ENCODE data around the gene TBC1D8. TPM values are rescaled to one million over a fixed set of nuclear protein-coding genes. Genes with fewer than 3 reads are reported as not detected.

Gene TBC1D8
- total RNA-seq, 1 experiment from 2014 or later: 48.1 TPM

- H3K4me3 Mint-ChIP-seq (ENCODE audit: unreplicated experiment): no peak overlapping the region
- intact Hi-C loops (cut with micrococcal nuclease): no loop called here
- CTCF ChIA-PET: interaction anchor here (1.2 to 3.1 kb wide), 5 partner anchors 10 to 179 kb away, joined by 3 to 18 read pairs (median 4); no protein-coding TSS in a partner anchor
- no peak overlapping the region for H3K27ac Mint-ChIP-seq (ENCODE audit: low read depth, unreplicated experiment)
- TF ChIP-seq CTCF (IDR thresholded peaks at IDR 0.05; ENCODE audit: unreplicated experiment): no peak
- H3K27me3 Mint-ChIP-seq (ENCODE audit: insufficient read depth, unreplicated experiment): no peaks in the 10 kb centered on the region
- POLR2A ChIA-PET: interaction anchor here (1.6 kb wide), 1 partner anchor 24 kb away, joined by 7 read pairs; the partner anchor contains the start of gene RPL31
- BruUV-seq (replicated peaks): no TSS peak
- peaks cover 99% of the 10 kb centered on the region for H3K36me3 Mint-ChIP-seq (ENCODE audit: insufficient read depth, unreplicated experiment)
- no peaks in the 10 kb centered on the region for H3K9me3 Mint-ChIP-seq (ENCODE audit: unreplicated experiment)
- no peak for DNase-seq (ENCODE audit: unreplicated experiment)
- H3K4me1 Mint-ChIP-seq (ENCODE audit: insufficient read depth, unreplicated experiment): no peaks in the 10 kb centered on the region
These were observed 124.9 kb downstream of the TBC1D8 start for GRCh38 chr2:101026253-101026701.

GRCh38 chr2:101025561-101025960, 125.6 kb downstream of the TBC1D8 start:
- H3K4me1 Mint-ChIP-seq (ENCODE audit: insufficient read depth, unreplicated experiment): no peaks in the 10 kb centered on the region
- H3K4me3 Mint-ChIP-seq (ENCODE audit: unreplicated experiment): no peak overlapping the region
- ChIA-PET POLR2A (interaction anchor here (0.8 to 1.6 kb wide), 3 partner anchors 23 to 228 kb away, joined by 3 to 7 read pairs (median 4); partner anchors contain the start of genes RPL31 and TBC1D8), CTCF (interaction anchor here (1.1 to 3.1 kb wide), 3 partner anchors 10 to 179 kb away, joined by 3 to 18 read pairs (median 9); no protein-coding TSS in a partner anchor)
- no peak for DNase-seq (ENCODE audit: unreplicated experiment)
- peaks cover 99% of the 10 kb centered on the region for H3K36me3 Mint-ChIP-seq (ENCODE audit: insufficient read depth, unreplicated experiment)
- intact Hi-C loops (cut with micrococcal nuclease): no loop called here
- no peak for TF ChIP-seq CTCF (IDR thresholded peaks at IDR 0.05; ENCODE audit: unreplicated experiment)
- H3K27me3 Mint-ChIP-seq (ENCODE audit: insufficient read depth, unreplicated experiment): no peaks in the 10 kb centered on the region
- no peak overlapping the region for H3K27ac Mint-ChIP-seq (ENCODE audit: low read depth, unreplicated experiment)
- no peaks in the 10 kb centered on the region for H3K9me3 Mint-ChIP-seq (ENCODE audit: unreplicated experiment)
- no TSS peak for BruUV-seq (replicated peaks)

GRCh38 chr2:101023327-101024107, 127.7 kb downstream of the TBC1D8 start:
- Mint-ChIP-seq H3K4me3 (ENCODE audit: unreplicated experiment) (no peak overlapping the region), H3K4me1 (ENCODE audit: insufficient read depth, unreplicated experiment) (no peaks in the 10 kb centered on the region), H3K9me3 (ENCODE audit: unreplicated experiment) (no peaks in the 10 kb centered on the region), H3K27ac (ENCODE audit: low read depth, unreplicated experiment) (no peak overlapping the region), H3K36me3 (ENCODE audit: insufficient read depth, unreplicated experiment) (peaks cover 100% of the 10 kb centered on the region), H3K27me3 (ENCODE audit: insufficient read depth, unreplicated experiment) (no peaks in the 10 kb centered on the region)
- DNase-seq (ENCODE audit: unreplicated experiment): no peak
- intact Hi-C loops (cut with micrococcal nuclease): no loop called here
- BruUV-seq (replicated peaks): no TSS peak
- TF ChIP-seq CTCF (IDR thresholded peaks at IDR 0.05; ENCODE audit: unreplicated experiment): no peak
- ChIA-PET CTCF (interaction anchor here (1.3 to 3.0 kb wide), 3 partner anchors 11 to 129 kb away, joined by 7 to 11 read pairs (median 8); no protein-coding TSS in a partner anchor), POLR2A (interaction anchor here (1.7 kb wide), 1 partner anchor 16 kb away, joined by 3 read pairs; no protein-coding TSS in a partner anchor)

- intact Hi-C loops (cut with micrococcal nuclease): no loop called here
- DNase-seq (ENCODE audit: unreplicated experiment): no peak
- TF ChIP-seq CTCF (IDR thresholded peaks at IDR 0.05; ENCODE audit: unreplicated experiment): no peak
- CTCF ChIA-PET: interaction anchor here (1.0 to 3.0 kb wide), 4 partner anchors 10 to 183 kb away, joined by 5 to 11 read pairs (median 8); no protein-coding TSS in a partner anchor
- BruUV-seq (replicated peaks): no TSS peak
- H3K36me3 Mint-ChIP-seq (ENCODE audit: insufficient read depth, unreplicated experiment): peaks cover 96% of the 10 kb centered on the region
- H3K27ac Mint-ChIP-seq (ENCODE audit: low read depth, unreplicated experiment): no peak overlapping the region
- no peaks in the 10 kb centered on the region for H3K27me3 Mint-ChIP-seq (ENCODE audit: insufficient read depth, unreplicated experiment)
- POLR2A ChIA-PET: interaction anchor here (1.0 to 1.7 kb wide), 3 partner anchors 14 to 138 kb away, joined by 3 to 4 read pairs (median 3); no protein-coding TSS in a partner anchor
- no peak overlapping the region for H3K4me3 Mint-ChIP-seq (ENCODE audit: unreplicated experiment)
- H3K9me3 Mint-ChIP-seq (ENCODE audit: unreplicated experiment): no peaks in the 10 kb centered on the region
- H3K4me1 Mint-ChIP-seq (ENCODE audit: insufficient read depth, unreplicated experiment): no peaks in the 10 kb centered on the region
These were observed 129.0 kb downstream of the TBC1D8 start for GRCh38 chr2:101022221-101022620.
